ENCODE results near the gene LPCAT1.
A peak's percentile ranks its signal among the peaks of the same experiment; 100 is the strongest.
"Not testable (repeated sequence)": the region's sequence is repeated elsewhere in the genome, so short reads cannot be mapped to it uniquely, and the experiment has no call there.

Gene LPCAT1

GRCh38 chr5:1544294-1544961, 20.7 kb upstream of the LPCAT1 start:
- H3K4me3 ChIP-seq (replicated peaks in 1 of 2; ENCODE audit: low read depth in 2 of 2, low read length in 2 of 2): no peak overlapping the region
- TF ChIP-seq CTCF (IDR thresholded peaks at IDR 0.05; ENCODE audit: low read depth, low read length): no peak
- DNase-seq (ENCODE audit: low read depth in 2 of 2): no peak

- no peak for TF ChIP-seq CTCF (IDR thresholded peaks at IDR 0.05; ENCODE audit: low read depth, low read length)
- H3K4me3 ChIP-seq (replicated peaks in 1 of 2; ENCODE audit: low read depth in 2 of 2, low read length in 2 of 2): no peak overlapping the region
- DNase-seq (ENCODE audit: low read depth in 2 of 2): peak; percentile 52 to 64
Measured at GRCh38 chr5:1543398-1544293, 19.9 kb upstream of the LPCAT1 start.

- TF ChIP-seq CTCF (IDR thresholded peaks at IDR 0.05; ENCODE audit: low read depth, low read length): no peak
- peak; percentile 89 to 98 for DNase-seq (ENCODE audit: low read depth in 2 of 2)
- no peak overlapping the region for H3K4me3 ChIP-seq (replicated peaks in 1 of 2; ENCODE audit: low read depth in 2 of 2, low read length in 2 of 2)
Measured at GRCh38 chr5:1542781-1543180, 19.0 kb upstream of the LPCAT1 start.

GRCh38 chr5:1541702-1542400, 18.1 kb upstream of the LPCAT1 start:
- no peak for TF ChIP-seq CTCF (IDR thresholded peaks at IDR 0.05; ENCODE audit: low read depth, low read length)
- peak; percentile 23 to 69 for DNase-seq (ENCODE audit: low read depth in 2 of 2)
- H3K4me3 ChIP-seq (replicated peaks in 1 of 2; ENCODE audit: low read depth in 2 of 2, low read length in 2 of 2): no peak overlapping the region

GRCh38 chr5:1540831-1541701, 17.3 kb upstream of the LPCAT1 start:
- no peak overlapping the region for H3K4me3 ChIP-seq (replicated peaks in 1 of 2; ENCODE audit: low read depth in 2 of 2, low read length in 2 of 2)
- TF ChIP-seq CTCF (IDR thresholded peaks at IDR 0.05; ENCODE audit: low read depth, low read length): no peak
- DNase-seq (ENCODE audit: low read depth in 2 of 2): no peak

- DNase-seq (ENCODE audit: low read depth in 2 of 2): no peak
- H3K4me3 ChIP-seq (replicated peaks in 1 of 2; ENCODE audit: low read depth in 2 of 2, low read length in 2 of 2): no peak overlapping the region
- no peak for TF ChIP-seq CTCF (IDR thresholded peaks at IDR 0.05; ENCODE audit: low read depth, low read length)
Measured at GRCh38 chr5:1540166-1540565, 16.4 kb upstream of the LPCAT1 start.

- not testable (repeated sequence) for H3K4me3 ChIP-seq (replicated peaks in 1 of 2; ENCODE audit: low read depth in 2 of 2, low read length in 2 of 2); DNase-seq (ENCODE audit: low read depth in 2 of 2)
Measured at GRCh38 chr5:1539393-1540161, 15.8 kb upstream of the LPCAT1 start.
